Measurements from ENCODE around the gene NPBWR2.

The NPBWR2 gene

GRCh38 chr20:64055893-64056638 lies 51.3 kb downstream of the NPBWR2 start:
- no peak for ATAC-seq

- no peak for ATAC-seq
These were observed 51.9 kb downstream of the NPBWR2 start for GRCh38 chr20:64055396-64055892.

- no peak for ATAC-seq
These were observed 53.3 kb downstream of the NPBWR2 start for GRCh38 chr20:64053841-64054661.

Measured in activated CD4-positive, CD25-positive, alpha-beta regulatory T cell treated with anti-CD3 and anti-CD28 coated beads, Interleukin-2, amount 50 U/mL, for 24 hours (primary cell).